Embryonic facial prominence (tissue), 1 donor: ENCODE data around the gene ATAD3B.
"Not testable (repeated sequence)": the region's sequence is repeated elsewhere in the genome, so short reads cannot be mapped to it uniquely, and the experiment has no call there.

Experiments
- DNase-seq: peaks from one replicate; pipeline ENCODE4 v3.0.0-alpha.2; 2016; ENCODE audit errors: extremely low spot score

Gene ATAD3B

DNA sequence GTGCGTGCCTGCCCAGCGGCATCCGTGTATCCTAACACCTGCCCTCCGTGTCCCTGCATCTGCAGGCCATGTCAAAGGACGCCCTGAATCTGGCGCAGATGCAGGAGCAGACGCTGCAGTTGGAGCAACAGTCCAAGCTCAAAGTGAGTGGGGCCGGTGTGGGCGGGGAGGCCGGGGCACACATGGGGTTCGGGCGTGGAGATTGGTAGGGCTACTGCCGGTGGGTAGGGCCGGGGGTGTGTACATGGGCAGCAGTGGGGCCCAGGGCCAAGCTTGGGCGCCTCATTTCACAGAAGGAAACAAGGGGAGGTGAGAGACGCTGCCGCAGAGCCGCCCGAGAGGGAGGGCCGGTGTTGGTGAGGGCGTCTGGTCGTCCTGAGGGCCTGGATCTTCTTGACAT is 20.9 kb upstream of the ATAD3B start:
- not testable (repeated sequence) for DNase-seq

DNA sequence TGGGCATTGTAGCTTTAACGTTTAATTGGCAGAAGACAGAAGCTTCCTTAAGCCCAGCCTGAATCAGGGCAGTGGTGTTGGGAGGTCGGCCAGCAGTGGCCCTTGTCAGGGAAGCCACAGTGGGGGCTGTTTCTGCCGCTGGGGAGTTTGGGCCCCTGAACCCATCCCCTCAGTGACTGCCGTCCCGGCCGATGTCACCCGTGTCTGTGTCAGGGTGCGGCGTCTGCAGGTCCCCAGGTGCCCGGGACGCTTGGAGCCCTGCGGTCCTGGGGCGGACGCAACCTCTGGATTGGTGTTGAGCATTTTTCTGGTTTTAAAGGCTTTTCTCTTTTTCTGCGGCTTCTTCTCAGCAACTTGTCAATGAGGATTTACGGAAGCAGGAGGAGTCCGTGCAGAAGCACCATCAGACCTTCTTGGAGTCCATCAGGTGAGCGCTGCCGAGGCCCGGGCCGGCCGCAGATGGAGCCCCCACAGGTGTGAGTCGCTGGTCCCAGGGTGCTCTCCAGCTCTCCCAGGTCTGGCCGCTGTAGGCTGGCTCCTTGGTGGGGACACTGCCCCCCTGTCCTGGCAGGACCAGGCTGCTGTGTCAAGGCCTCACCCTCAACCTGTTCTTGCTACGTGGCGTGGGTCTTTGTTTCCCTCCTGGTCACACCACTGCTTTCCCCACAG is 19.7 kb upstream of the ATAD3B start:
- DNase-seq, result no peak

- DNase-seq, result not testable (repeated sequence)
Measured at GRCh38 chr1:1452365-1452739, 19.2 kb upstream of the ATAD3B start.

- DNase-seq, result no peak
Measured at GRCh38 chr1:1452882-1453281, 18.7 kb upstream of the ATAD3B start.

DNA sequence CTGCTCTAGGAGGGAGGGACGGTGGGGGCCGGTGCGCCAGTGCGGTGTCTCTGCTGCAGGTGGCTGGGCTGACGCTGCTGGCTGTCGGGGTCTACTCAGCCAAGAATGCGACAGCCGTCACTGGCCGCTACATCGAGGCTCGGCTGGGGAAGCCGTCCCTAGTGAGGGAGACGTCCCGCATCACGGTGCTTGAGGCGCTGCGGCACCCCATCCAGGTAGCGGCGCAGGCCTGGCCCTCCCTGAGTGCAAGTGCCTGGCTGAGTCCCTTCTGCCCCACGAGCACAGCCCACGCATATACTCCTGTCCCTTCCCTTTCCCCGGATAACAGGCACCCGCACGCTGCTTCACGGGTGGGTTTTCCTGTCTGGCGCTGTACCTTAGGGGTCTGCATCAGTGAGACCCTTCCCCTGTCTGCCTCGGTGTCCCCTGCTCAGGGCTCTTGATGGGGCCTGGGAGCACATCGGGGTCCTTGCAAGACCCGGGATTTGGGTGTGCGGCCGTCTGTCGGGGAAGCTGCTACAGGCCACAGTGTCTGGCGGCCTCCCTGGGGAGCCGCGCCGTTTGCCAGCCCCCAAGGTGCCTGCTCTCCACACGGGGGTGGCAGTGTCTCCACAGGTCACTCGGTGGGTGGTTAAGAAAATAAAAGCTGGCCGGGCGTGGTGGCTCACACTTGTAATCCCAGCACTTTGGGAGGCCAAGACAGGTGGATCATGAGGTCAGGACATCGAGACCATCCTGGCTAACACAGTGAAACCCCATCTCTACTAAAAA is 17.1 kb upstream of the ATAD3B start:
- DNase-seq, result not testable (repeated sequence)

- DNase-seq, result no peak
Measured at GRCh38 chr1:1455366-1455884, 16.1 kb upstream of the ATAD3B start.

- DNase-seq, result not testable (repeated sequence)
Measured at GRCh38 chr1:1455934-1456333, 15.6 kb upstream of the ATAD3B start.

- DNase-seq, result not testable (repeated sequence)
Measured at GRCh38 chr1:1456683-1457255, 14.8 kb upstream of the ATAD3B start.

DNA sequence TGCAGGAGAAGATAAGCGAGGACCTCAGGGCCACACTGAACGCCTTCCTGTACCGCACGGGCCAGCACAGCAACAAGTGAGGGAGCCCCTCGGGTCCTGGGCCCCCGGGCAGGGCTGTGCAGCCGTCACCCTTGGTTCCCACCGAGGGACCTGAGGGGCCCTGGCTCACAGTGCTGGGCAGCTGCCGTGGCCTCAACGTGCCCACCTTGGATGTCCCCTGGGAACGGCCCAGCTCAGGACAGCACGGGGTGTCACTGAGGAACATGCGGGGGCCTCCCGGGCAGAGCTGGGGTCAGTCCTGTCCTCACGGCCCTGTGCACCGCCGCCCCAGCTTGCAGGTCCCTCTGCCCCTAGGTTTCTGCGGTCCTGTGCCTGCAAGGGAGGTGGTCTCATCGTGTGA is 12.4 kb upstream of the ATAD3B start:
- not testable (repeated sequence) for DNase-seq

- not testable (repeated sequence) for DNase-seq
Measured at GRCh38 chr1:1459711-1460110, 11.9 kb upstream of the ATAD3B start.

GRCh38 chr1:1460540-1461130 is 10.9 kb upstream of the ATAD3B start:
- no peak for DNase-seq

DNA sequence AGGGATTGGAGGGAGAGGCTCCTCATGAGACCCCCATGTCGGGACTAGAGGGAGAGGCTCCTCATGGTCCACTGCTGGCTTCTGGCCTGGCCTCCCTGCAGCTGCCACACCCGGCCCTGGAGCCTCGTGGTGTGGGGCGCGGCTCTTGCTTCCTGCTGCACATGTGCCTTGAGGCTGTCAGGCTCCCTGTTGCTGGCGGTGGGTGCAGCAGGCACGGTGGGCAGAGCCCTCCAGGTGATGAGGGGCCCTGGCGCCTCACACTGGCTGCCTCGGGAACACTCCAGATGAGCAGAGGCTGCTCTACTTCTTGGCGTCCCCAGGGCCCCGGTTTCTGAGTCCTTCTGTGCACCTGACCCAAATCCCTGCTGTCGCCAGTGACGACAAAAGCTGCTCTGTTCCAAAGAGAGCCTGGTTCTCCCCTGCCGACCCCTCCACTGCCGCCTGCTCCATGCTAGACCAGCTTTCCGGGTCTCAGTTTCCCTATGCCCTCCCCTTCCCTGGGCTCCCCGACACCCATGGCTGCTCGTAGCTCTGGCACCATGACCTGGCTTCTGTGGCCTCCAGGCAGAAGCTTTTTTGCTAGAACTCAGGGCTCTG is 9.7 kb upstream of the ATAD3B start:
- DNase-seq, result no peak

DNA sequence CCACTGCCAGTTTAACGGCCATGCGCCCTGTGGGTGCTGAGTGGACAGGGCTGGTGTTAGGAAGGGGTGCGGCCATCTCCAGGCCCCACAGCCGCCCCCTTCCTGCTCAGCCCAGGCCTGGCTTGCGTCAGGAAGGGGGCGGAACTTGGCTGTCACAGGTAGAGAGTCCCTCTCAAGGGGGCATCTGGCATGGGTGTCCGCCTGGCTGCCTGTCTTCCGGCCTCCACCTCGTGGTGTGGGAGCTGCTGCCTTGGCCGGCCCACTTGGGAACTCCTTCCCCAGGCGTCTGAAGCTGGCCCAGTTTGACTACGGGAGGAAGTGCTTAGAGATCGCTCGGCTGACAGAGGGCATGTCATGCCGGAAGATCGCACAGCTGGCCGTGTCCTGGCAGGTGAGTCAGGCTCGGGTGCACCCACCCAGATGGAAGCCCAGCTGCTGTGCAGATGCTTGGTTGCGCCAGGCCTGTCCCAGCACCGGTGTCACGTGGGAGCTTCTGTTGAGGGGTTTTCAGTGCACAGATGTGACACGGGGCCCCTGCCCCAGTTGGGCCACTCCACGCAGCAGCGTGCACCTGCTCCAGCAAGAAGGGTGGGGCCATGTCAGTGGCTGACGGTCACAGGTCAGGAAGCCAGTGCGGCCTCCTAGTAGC is 9.1 kb upstream of the ATAD3B start:
- no peak for DNase-seq

- no peak for DNase-seq
Measured at GRCh38 chr1:1463312-1463711, 8.3 kb upstream of the ATAD3B start.

DNA sequence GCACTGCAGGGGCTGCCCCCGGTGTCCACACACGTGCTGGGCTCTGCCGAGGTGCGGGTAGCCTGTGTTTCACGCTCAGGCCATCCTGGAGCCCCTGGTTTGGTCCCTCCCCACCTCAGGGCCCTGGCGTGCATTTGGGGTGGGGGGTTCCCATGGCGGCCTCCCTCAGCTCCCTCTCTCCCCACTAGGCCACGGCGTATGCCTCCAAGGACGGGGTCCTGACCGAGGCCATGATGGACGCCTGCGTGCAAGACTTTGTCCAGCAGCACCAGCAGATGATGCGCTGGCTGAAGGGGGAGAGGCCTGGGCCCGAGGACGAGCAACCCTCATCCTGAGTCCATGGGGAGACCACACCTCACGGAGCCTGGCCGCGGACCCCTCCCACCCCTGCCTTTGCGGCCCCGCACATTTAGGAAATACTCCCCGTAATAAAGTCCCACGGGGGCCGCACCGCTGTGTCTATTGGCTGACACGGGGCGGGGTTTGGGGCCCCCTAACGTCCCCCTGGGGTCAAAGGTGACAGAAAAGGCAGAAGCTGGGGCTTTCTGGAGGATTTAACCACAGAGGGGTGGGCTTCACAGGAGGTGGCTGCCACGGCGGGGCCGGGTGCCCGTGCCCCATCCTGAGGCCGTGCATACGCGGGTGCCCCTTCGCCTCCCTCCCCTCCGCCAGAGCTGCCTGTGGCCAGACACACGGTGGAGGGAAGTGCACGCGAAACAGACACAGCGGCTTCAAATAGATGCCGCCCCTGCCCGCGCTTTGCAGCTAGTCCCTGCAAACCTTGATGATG is 3.2 kb upstream of the ATAD3B start:
- not testable (repeated sequence) for DNase-seq

GRCh38 chr1:1470626-1471388 is 758 bp upstream of the ATAD3B start:
- DNase-seq, result peak; percentile 9

GRCh38 chr1:1472053-1472876 is 700 bp downstream of the ATAD3B start:
- not testable (repeated sequence) for DNase-seq

- DNase-seq, result not testable (repeated sequence)
Measured at GRCh38 chr1:1476011-1476410, 4.4 kb downstream of the ATAD3B start.

DNA sequence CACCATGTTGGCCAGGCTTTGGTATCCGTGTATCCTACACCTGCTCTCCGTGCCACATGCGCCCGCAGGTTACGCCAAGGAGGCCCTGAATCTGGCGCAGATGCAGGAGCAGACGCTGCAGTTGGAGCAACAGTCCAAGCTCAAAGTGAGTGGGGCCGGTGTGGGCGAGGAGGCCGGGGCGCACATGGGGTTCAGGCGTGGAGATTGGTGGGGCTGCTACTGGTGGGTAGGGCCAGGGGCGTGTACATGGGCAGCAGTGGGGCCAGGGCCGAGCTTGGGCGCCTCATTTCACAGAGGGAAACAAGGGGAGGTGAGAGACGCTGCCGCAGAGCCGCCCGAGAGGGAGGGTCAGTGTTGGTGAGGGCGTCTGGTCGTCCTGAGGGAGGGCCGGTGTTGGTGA is 5.6 kb downstream of the ATAD3B start:
- DNase-seq, result no peak
